NB4 (cell line): ENCODE measurements around the gene F5.

Experiments used
- CTCF ChIP-seq: IDR thresholded peaks from one replicate; pipeline ENCODE4 v1.5.1; 2012; ENCODE audit warnings: low read depth, low read length
- POLR2A ChIP-seq: IDR thresholded peaks from 2 replicates; pipeline ENCODE4 v1.6.1; 2011; ENCODE audit warnings: mild to moderate bottlenecking; ENCODE audit not compliant: insufficient read length; ENCODE audit errors: extremely low read depth

DNA sequence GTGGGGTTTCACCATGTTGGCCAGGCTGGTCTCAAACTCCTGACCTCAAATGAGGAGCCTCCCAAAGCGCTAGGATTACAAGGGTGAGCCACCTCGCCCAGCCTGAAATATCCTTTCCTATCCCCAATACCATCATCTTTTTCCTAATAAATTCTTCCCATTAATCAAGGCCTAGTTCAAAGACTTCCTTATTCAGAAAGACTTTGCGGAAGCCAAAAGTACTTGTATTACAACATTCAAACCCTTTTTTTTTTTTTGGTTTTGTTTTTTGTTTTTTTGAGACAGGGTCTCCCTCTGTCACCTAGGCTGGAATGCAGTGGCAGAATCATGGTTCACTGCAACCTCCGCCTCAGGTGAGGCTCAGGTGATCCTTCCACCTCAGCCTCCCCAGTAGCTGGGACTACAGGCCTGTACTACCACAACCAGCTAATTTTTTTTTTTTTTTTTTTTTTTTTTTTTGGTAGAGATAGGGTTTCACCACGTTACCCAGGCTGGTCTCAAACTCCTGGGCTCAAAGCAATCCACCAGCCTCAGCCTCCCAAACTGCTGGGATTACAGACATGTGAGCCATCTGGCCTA lies 108.1 kb downstream of the F5 start:
- no peak for TF ChIP-seq CTCF
- TF ChIP-seq POLR2A = no peak
